Hematopoietic multipotent progenitor cell treated with erythropoietin and hydrocortisone succinate and interleukin-3 and kit ligand, for 15 days (in vitro differentiated cells): ENCODE results near the gene SLC31A1.
A peak's percentile ranks its signal among the peaks of the same experiment; 100 is the strongest.
"Not testable (repeated sequence)": the region's sequence is repeated elsewhere in the genome, so short reads cannot be mapped to it uniquely, and the experiment has no call there.

Source experiments
- DNase-seq: peaks from one replicate; pipeline ENCODE4 v3.0.0-alpha.2; 2015; ENCODE audit warnings: low spot score

SLC31A1 gene

GRCh38 chr9:113261917-113262671 lies 40.8 kb downstream of the SLC31A1 start:
- DNase-seq, result no peak

- no peak for DNase-seq
Observed at GRCh38 chr9:113266174-113266573, 44.8 kb downstream of the SLC31A1 start.

DNA sequence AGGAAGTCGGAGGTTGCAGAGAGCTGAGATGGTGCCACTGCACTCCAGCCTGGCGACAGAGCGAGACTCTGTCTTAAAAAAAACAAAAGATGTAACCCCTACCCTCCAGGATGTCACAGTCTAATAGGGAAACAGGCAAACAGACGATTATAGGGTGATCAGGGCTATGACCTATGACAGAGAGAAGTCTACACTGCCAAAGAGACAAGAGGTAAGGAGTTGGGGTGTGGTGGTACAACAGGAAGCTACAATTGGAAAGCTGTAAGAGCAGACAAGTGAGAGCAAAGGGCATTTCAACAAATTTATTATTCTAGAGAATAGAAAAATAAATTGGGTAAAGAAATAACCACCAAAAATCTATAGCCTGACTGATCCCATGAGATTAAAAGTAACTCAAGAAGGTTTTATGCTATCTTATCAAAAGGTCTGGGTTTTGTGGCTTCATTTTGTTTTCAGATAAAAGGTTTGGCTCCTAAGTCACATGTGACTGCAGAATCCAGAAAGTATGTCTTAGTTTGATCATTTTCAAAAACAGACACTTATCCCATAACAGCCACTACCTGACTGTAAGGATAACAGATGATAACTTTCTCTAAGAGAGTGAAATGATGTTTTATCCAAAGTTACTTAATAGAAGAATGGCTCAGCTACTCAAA lies 46.7 kb downstream of the SLC31A1 start:
- DNase-seq, result peak; percentile 31

DNA sequence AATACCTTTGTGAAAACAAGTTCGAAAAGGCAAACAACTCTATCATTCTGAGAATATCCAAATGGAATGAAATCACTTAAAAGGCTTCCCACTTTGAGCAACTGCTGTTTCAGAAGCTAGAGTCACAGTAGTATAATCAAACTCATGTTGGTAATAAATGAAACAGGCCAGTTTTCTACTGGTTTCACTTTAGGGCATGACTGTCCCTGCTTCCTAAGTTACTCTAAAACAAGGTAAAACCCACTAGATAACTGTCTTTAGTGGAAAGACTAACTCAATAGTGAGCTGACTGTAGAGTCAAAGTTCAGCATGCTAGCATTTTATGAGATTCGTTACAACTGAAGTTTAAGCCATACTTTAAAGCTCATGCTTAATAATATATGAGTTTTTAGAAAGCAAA lies 48.0 kb downstream of the SLC31A1 start:
- DNase-seq, result no peak

DNA sequence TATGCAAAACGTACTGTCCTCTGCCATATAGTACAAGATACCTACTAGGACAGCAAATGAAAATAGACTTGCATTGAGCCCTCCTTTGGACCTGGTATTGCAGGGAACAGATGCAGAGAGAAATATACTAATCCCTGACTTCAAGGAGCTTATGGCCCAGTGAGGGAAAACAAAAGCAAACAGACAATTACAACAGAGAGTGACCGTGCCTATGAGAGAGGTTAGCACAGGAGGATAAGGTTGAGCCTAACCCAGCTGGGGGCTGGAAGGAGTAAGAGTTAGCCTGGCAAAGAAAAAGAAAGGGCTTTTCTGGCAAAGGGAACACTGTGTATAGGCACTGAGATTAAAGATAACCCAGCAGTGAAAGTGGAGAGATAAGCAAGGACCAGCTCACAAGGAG lies 48.5 kb downstream of the SLC31A1 start:
- no peak for DNase-seq

DNA sequence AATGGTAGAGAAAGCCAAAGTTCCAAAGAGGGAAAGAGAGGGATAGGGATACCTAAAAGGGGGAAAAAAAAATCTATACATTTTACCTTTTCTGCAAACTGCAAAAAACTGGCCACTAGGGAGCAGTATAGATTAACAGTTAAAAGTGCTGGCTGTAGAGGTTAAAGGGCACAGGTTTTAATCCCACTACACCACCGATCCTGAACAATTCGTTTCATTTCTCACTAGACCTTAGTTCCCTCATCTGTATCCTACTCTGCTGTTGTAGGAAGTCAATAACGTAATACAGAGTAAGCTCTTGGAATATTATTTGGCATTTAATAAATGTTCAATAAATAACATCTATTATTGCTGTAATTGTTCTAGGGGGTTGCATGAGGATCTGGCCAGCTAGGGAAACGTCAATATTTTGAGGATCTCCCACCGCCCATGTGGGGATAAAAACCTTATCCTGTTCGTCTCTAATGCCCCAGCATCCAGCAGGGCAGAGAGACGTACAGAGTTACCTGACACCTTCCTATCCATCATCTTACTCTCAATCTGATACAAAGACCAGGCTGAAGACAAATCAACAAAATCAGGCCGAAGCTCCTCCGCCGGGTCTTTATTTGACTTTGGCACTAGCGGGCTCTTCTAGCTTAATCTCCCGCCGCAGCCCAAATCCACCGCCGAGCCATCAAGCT lies 53.3 kb downstream of the SLC31A1 start:
- peak; percentile 87 for DNase-seq

- peak; percentile 97 for DNase-seq
Observed at GRCh38 chr9:113275157-113276131, 54.1 kb downstream of the SLC31A1 start, which contains the start of the genes CDC26 and PRPF4. Gene CDC26, minus strand, starts transcription at chr9:113275572. Its CDS starts 3,065 bp downstream, at chr9:113272507. Gene PRPF4, plus strand, starts transcription at chr9:113275658. Its CDS starts 86 bp downstream, at chr9:113275744.

DNA sequence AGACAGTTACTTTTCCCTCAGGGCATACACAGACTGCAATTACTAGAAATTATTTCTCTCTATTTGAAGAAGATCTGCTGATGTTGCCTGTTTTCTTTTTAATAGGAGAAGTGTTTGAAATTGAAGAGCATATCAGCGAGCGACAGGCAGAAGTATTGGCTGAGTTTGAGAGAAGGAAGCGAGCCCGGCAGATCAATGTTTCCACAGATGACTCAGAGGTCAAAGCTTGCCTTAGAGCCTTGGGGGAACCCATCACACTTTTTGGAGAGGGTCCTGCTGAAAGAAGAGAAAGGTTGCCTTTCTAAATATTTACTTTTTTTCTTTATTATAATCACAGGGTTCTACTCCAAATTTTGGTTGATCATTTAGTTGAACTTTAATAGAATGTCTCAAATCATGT lies 57.5 kb downstream of the SLC31A1 start:
- DNase-seq, result no peak

- no peak for DNase-seq
Observed at GRCh38 chr9:113281356-113281755, 60.0 kb downstream of the SLC31A1 start.

GRCh38 chr9:113289091-113289490 lies 67.7 kb downstream of the SLC31A1 start:
- no peak for DNase-seq

DNA sequence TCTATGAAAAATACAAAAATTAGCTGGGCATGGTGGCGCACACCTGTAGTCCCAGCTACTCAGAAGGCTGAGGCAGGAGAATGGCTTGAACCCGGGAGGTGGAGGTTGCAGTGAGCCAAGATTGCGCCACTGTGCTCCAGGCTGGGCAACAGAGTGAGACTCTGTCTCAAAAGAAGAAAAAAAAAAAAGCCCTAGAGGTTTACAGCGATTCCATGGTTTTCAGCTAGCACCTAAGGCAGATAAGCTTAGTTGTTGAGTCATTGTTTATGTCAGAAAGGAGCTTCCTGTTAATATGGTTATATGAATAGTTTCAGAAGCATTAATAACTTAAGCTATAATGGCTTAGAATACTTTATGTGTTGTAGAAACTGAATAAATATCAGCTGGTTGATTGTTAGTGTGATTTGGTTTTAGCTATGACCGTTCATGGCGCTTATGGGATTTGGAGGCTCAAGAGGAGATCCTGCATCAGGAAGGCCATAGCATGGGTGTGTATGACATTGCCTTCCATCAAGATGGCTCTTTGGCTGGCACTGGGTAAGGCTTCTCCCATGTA lies 68.8 kb downstream of the SLC31A1 start:
- peak; percentile 28 for DNase-seq

DNA sequence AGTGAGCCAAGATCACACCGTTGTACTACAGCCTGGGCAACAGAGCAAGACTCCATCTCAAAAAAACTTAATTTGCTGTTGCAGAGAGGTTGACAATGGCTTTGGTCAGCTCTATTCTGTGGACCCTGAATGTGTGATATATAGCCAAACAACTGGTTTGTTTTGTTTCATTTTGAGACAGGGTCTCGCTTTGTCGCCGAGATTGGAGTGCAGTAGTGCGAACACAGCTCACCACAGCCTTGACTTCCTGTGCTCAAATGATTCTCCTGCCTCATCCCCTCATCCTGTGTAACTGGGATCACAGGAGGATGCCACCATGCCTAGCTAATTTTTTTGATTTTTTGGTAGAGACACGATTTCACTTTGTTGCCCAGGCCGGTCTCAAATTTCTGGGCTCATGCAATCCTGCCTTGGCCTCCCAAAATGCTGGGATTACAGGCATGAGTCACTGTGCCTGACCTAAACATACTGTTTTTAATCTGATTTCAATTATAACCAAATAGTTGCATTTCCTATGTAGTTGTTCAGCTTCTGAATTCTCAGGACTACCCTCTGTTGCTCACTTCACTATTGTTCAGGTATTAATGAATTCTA lies 72.0 kb downstream of the SLC31A1 start:
- DNase-seq, result no peak

- not testable (repeated sequence) for DNase-seq
Observed at GRCh38 chr9:113296247-113296646, 74.9 kb downstream of the SLC31A1 start.

DNA sequence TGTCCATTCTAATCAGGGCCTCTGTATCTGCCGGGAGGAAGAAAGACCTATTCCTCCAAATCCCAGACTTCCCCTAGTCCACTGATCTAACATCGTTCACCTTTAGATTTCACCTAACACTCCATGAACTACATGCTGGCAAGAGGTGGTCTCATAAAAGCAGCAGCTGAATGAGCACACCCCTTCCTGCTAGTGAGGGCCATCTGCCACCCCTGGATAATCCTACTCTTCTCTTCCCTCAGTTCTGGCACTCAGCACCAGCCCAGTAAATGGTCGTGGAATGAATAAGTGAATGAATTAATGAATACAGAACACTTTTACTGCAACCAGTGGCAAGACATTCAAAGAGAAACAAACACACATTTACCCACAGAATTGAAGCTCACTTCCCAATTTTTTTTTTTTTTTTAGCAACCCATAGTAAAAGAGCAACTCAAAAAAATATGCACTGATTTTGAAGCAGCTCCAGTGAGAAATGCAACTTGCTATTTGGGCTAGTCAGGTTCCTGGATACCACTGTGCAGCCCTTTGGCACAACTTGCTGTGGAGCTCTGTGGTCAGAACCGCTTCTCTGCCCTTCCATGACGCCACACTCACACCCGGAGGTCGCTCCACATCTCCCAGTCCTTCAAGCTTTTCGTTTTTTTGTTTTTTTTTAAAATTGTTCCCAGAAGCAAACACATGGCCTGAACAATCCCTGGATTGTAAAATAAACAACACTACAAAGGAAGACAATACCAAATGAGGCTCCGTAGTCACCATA lies 75.6 kb downstream of the SLC31A1 start:
- no peak for DNase-seq

DNA sequence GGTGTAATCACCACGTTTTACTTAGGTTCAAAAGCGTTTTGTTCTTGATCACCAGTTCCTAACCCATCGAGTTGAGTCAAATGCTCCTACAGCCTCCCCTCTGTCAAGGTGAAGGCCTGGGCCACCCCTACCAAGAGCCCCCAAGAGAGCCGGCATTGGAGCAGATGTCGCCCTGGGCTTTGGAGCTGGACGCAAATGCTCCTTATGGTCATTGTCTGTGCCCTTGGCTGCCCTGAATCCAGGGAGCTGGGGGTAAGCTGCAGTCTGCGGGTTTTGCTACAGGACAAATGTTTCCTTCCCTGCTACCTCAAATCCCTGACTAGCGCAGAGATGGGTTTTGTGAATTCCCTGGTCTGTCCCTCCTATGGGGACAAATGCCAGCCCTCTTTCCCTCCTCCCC lies 77.0 kb downstream of the SLC31A1 start:
- DNase-seq, result no peak

DNA sequence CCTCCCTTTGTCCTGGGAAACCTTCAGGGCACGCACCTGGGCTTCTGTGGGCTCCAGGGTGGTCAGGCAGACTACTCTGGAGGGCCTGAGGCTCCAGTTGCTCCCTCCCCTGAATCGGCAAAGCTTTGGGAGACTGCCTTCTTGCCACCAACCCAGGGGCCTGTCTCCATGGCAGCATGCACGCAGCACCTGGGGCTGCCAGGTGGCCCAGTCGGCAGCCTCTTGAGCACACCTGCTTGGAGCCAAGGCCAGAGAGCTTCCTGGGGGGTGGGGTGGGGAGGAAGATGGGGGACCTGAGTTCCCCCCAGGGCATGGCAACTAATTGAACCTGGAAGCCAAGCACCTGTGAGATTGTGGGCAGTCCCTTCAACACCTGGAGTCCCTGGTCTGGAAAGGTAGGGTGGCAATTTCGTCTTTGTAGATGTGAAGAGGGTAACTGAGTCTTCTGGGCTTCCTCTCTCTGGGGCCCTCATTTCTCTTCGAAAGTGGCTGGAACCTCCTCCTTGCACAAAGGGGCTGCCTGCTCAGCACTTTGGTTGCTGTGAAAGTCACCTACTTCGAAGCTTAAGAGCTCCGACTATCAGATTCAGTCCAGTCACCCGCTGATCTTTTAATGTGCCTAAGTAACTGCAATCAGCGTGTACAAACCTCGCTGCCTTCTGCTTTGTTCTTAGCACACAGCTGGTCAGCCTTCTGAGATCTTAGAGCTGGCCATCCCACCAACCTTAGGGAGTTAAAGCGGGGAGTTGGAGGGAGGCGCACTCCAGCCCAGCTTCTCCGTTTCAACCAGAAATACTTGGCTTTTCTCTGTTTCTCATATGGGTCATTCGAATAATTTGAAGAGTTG lies 77.8 kb downstream of the SLC31A1 start:
- DNase-seq, result no peak

DNA sequence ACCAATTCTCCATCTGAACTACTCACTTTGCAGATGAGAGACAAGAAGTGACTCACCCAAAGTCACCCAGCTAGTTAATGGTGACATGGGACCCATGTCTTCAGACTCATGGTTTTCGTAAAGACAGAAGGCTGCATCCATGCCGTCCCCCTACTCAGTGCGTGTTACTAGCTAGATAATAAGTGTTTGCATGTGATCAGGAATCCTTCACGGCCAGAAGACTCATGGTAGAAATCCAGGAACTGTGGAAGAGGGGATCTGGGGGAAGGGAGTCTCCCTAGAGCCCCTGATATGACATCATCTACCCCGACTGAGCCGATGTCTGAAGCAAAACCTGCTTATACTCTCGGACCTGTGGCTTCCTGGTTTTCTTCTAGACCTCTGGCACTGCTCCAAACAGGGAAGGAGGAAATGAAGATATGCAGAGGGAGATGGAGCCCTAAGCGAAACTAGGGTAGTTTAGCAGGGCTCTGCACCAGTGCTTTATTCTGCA lies 78.5 kb downstream of the SLC31A1 start:
- peak; percentile 25 for DNase-seq

- no peak for DNase-seq
Observed at GRCh38 chr9:113301548-113301947, 80.2 kb downstream of the SLC31A1 start.

GRCh38 chr9:113302792-113303418 lies 81.6 kb downstream of the SLC31A1 start, which contains the start of gene RNF183:
Gene RNF183, minus strand, starts transcription at chr9:113303376. Its CDS starts 5,192 bp downstream, at chr9:113298184.
- DNase-seq, result no peak
